Measurements from ENCODE around the gene SERPINA5.

DNA sequence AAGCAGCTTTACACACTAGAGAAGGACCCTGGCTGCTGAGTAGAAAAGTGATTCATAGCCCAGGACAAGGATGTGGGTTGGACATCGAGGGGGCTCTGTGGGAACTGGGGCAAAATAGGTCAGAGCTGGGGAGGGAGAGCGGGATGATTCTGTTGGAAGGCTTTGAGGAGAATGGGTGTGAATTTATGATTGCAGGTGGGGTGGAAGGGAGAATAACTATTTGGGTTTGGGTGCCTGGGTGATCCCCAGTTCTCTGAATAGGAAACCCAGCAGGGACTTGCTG is 44.1 kb downstream of the SERPINA5 start:
- TF ChIP-seq, protein P1, sequence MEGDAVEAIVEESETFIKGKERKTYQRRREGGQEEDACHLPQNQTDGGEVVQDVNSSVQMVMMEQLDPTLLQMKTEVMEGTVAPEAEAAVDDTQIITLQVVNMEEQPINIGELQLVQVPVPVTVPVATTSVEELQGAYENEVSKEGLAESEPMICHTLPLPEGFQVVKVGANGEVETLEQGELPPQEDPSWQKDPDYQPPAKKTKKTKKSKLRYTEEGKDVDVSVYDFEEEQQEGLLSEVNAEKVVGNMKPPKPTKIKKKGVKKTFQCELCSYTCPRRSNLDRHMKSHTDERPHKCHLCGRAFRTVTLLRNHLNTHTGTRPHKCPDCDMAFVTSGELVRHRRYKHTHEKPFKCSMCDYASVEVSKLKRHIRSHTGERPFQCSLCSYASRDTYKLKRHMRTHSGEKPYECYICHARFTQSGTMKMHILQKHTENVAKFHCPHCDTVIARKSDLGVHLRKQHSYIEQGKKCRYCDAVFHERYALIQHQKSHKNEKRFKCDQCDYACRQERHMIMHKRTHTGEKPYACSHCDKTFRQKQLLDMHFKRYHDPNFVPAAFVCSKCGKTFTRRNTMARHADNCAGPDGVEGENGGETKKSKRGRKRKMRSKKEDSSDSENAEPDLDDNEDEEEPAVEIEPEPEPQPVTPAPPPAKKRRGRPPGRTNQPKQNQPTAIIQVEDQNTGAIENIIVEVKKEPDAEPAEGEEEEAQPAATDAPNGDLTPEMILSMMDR (IDR thresholded peaks at IDR 0.05; ENCODE audit: low read length) = no peak
- no peak for TF ChIP-seq EZH2phosphoT487 (IDR thresholded peaks at IDR 0.05; ENCODE audit: low read length)
- TF ChIP-seq EZH2 (optimal IDR thresholded peaks at IDR 0.05; ENCODE audit: low read depth, low read length) = no peak
